SU-DHL-6 (cell line): ENCODE data around the gene ADARB2.

Experiments used
- H2AFZ ChIP-seq: fragments of 200-600 bp; sonication (generic); 2 replicates; pipeline ENCODE4 v1.6.1; 2014; ENCODE audit warnings: low read depth, mild to moderate bottlenecking, moderate library complexity, mixed read lengths, antibody characterized with exemption, low read length; ENCODE audit not compliant: severe bottlenecking
- H3F3A ChIP-seq: fragments of 200-600 bp; shearing (Covaris generic); 2 replicates; pipeline ENCODE4 v1.6.0; 2016; ENCODE audit warnings: antibody characterized with exemption, mild to moderate bottlenecking; ENCODE audit not compliant: insufficient read depth
- H3K27ac ChIP-seq: fragments of 200-600 bp; sonication (generic); 2 replicates; pipeline ENCODE4 v1.5.1; 2016; ENCODE audit warnings: low read depth, mild to moderate bottlenecking, low read length, moderate library complexity, mixed read lengths
- H3K27me3 ChIP-seq: fragments of 200-600 bp; sonication (generic), shearing (Covaris generic); 2 replicates; pipeline ENCODE4 v1.6.0; 2014; ENCODE audit warnings: mild to moderate bottlenecking, low read length
- H3K36me3 ChIP-seq: fragments of 200-600 bp; sonication (generic); 2 replicates; pipeline ENCODE4 v1.6.1; 2014; ENCODE audit warnings: mild to moderate bottlenecking, low read length, mixed read lengths
- H3K4me2 ChIP-seq: fragments of 300-600, 200-600 bp; shearing (Covaris generic), sonication (generic); 2 replicates; pipeline ENCODE4 v1.6.0; 2014; ENCODE audit warnings: low read length, low read depth, mild to moderate bottlenecking; ENCODE audit not compliant: poor library complexity, severe bottlenecking
- H3K4me3 ChIP-seq: fragments of 200-600 bp; sonication (generic); 2 replicates; pipeline ENCODE4 v1.5.1; 2014; ENCODE audit warnings: antibody characterized with exemption, low read length, mild to moderate bottlenecking, mixed read lengths; ENCODE audit not compliant: insufficient read depth, poor library complexity, severe bottlenecking
- H3K79me2 ChIP-seq: fragments of 200-600 bp; sonication (generic); 2 replicates; pipeline ENCODE4 v1.6.1; 2014; ENCODE audit warnings: mild to moderate bottlenecking, low read length, moderate library complexity; ENCODE audit not compliant: insufficient read depth
- H3K9ac ChIP-seq: fragments of 200-600 bp; sonication (generic); 2 replicates; pipeline ENCODE4 v1.7.0; 2014; ENCODE audit warnings: mild to moderate bottlenecking, low read length
- H3K9me2 ChIP-seq: fragments of 200-600 bp; sonication (generic); replicated peaks from 2 replicates; pipeline ENCODE4 v1.6.1; 2014; ENCODE audit warnings: low read length; ENCODE audit not compliant: insufficient read depth
- H3K9me3 ChIP-seq: fragments of 200-600 bp; sonication (generic); 2 replicates; pipeline ENCODE4 v1.6.1; 2014; ENCODE audit warnings: low read length, mixed read lengths; ENCODE audit not compliant: insufficient read depth
- H4K20me1 ChIP-seq: fragments of 200-600 bp; sonication (generic); 2 replicates; pipeline ENCODE4 v1.6.1; 2014; ENCODE audit warnings: low read depth, mild to moderate bottlenecking, antibody characterized with exemption, low read length, moderate library complexity, mixed read lengths
- CTCF ChIP-seq: fragments of 200-600 bp; sonication (generic); IDR thresholded peaks from one replicate; pipeline ENCODE4 v1.5.1; 2017; ENCODE audit warnings: antibody characterized with exemption, mild to moderate bottlenecking, low read length, moderate library complexity; ENCODE audit not compliant: insufficient read depth, poor library complexity, severe bottlenecking
- EZH2phosphoT487 ChIP-seq: fragments of 200-600 bp; sonication (generic), shearing (Covaris generic); conservative IDR thresholded peaks from 2 replicates; pipeline ENCODE4 v1.6.1; 2018; ENCODE audit warnings: mild to moderate bottlenecking, antibody characterized with exemption, low read length, moderate library complexity, mixed read lengths

The ADARB2 gene

GRCh38 chr10:1575481-1576244, 161.7 kb downstream of the ADARB2 start:
- H3K4me2 ChIP-seq = peak overlapping the region; percentile 24
- peak overlapping the region; percentile 80 for H3K27ac ChIP-seq
- no peaks in the 10 kb centered on the region for H4K20me1 ChIP-seq
- peaks cover 28% of the 10 kb centered on the region; the same call in 1 of the 2 replicates for H3F3A ChIP-seq
- H2AFZ ChIP-seq = no peak overlapping the region
- no peaks in the 10 kb centered on the region for H3K9me2 ChIP-seq
- no peak overlapping the region for H3K4me3 ChIP-seq
- no peaks in the 10 kb centered on the region for H3K36me3 ChIP-seq
- H3K9me3 ChIP-seq = no peaks in the 10 kb centered on the region
- peak overlapping the region; percentile 12; the same call in 1 of the 2 replicates for H3K9ac ChIP-seq
- TF ChIP-seq CTCF (no peak), EZH2phosphoT487 (no peak)
- no peaks in the 10 kb centered on the region for H3K27me3 ChIP-seq
- H3K79me2 ChIP-seq = no peaks in the 10 kb centered on the region

DNA sequence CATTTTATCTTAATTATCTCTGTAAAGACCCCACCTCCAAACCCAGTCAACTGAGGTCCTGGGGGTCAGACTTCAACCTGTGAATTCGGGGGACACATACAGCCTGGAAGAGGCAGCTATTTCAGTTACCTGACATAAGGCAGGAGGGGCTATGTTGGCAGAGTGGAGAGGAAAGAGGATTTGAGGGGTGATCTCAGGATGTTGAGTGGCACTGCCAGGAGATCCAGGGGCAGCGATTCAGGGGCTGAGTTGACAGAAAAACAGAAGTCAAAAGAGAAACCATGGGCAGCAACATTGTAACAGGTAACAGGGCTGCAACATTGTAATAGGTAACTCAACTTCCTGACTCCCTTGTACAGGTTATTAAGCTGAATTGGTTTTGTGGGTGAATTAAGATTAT, 162.6 kb downstream of the ADARB2 start:
- Histone ChIP-seq H3K4me2 (peak overlapping the region; percentile 24), H4K20me1 (no peaks in the 10 kb centered on the region), H3K9me2 (no peaks in the 10 kb centered on the region), H3F3A (peaks cover 28% of the 10 kb centered on the region; the same call in 1 of the 2 replicates), H3K4me3 (no peak overlapping the region), H3K27me3 (no peaks in the 10 kb centered on the region), H3K9me3 (no peaks in the 10 kb centered on the region), H3K36me3 (no peaks in the 10 kb centered on the region), H3K27ac (peak overlapping the region; percentile 80), H3K9ac (no peak overlapping the region; the same call in 1 of the 2 replicates), H3K79me2 (no peaks in the 10 kb centered on the region), H2AFZ (no peak overlapping the region)
- no peak for TF ChIP-seq EZH2phosphoT487
- no peak for TF ChIP-seq CTCF

GRCh38 chr10:1573981-1574380, 163.3 kb downstream of the ADARB2 start:
- no peaks in the 10 kb centered on the region for H3K36me3 ChIP-seq
- H3K9ac ChIP-seq = no peak overlapping the region
- H3K27ac ChIP-seq = no peak overlapping the region
- H2AFZ ChIP-seq = no peak overlapping the region
- no peak overlapping the region for H3K4me3 ChIP-seq
- H3K4me2 ChIP-seq = no peak overlapping the region
- no peaks in the 10 kb centered on the region for H3K79me2 ChIP-seq
- no peaks in the 10 kb centered on the region for H3K9me3 ChIP-seq
- H3F3A ChIP-seq = peaks cover 23% of the 10 kb centered on the region; the same call in 1 of the 2 replicates
- no peaks in the 10 kb centered on the region for H4K20me1 ChIP-seq
- H3K27me3 ChIP-seq = no peaks in the 10 kb centered on the region
- no peak for TF ChIP-seq CTCF
- no peak for TF ChIP-seq EZH2phosphoT487
- H3K9me2 ChIP-seq = no peaks in the 10 kb centered on the region
